DOHH2 (cell line): ENCODE data around the gene CLIP3.

Experiments
- H3F3A ChIP-seq: fragments of 200-600 bp; sonication (generic), shearing (Covaris generic); 2 replicates; pipeline ENCODE4 v1.6.0; 2016; ENCODE audit warnings: antibody characterized with exemption, mild to moderate bottlenecking; ENCODE audit not compliant: control insufficient read depth, insufficient read depth
- H3K27ac ChIP-seq: fragments of 200-600 bp; sonication (generic); 2 replicates; pipeline ENCODE4 v1.5.1; 2014; ENCODE audit warnings: low read depth, mild to moderate bottlenecking, low read length, moderate library complexity
- H3K27me3 ChIP-seq: fragments of 200-600 bp; sonication (generic); 2 replicates; pipeline ENCODE4 v1.6.1; 2014; ENCODE audit warnings: mild to moderate bottlenecking, low read length, mixed read lengths; ENCODE audit not compliant: control insufficient read depth
- H3K36me3 ChIP-seq: fragments of 200-600 bp; sonication (generic); 2 replicates; pipeline ENCODE4 v1.6.1; 2014; ENCODE audit warnings: mild to moderate bottlenecking, low read length, moderate library complexity, mixed read lengths; ENCODE audit not compliant: control insufficient read depth
- H3K4me1 ChIP-seq: fragments of 200-600 bp; sonication (generic); 2 replicates; pipeline ENCODE4 v1.6.1; 2014; ENCODE audit warnings: mild to moderate bottlenecking, low read length, mixed read lengths; ENCODE audit not compliant: control insufficient read depth
- H3K4me2 ChIP-seq: fragments of 200-600 bp; sonication (generic); 2 replicates; pipeline ENCODE4 v1.6.0; 2014; ENCODE audit warnings: mild to moderate bottlenecking, low read length, moderate library complexity
- H3K4me3 ChIP-seq: fragments of 200-600 bp; sonication (generic); 2 replicates; pipeline ENCODE4 v1.5.1; 2014; ENCODE audit warnings: mild to moderate bottlenecking, low read length, mixed read lengths
- H3K79me2 ChIP-seq: fragments of 200-600 bp; sonication (generic); 2 replicates; pipeline ENCODE4 v1.6.1; 2014; ENCODE audit warnings: mild to moderate bottlenecking, low read length, mixed read lengths; ENCODE audit not compliant: control insufficient read depth
- H3K9me2 ChIP-seq: fragments of 200-600 bp; sonication (generic); replicated peaks from 2 replicates; pipeline ENCODE4 v1.6.1; 2014; ENCODE audit warnings: mild to moderate bottlenecking, low read length, mixed read lengths; ENCODE audit not compliant: control insufficient read depth
- H3K9me3 ChIP-seq: fragments of 200-600 bp; sonication (generic); 2 replicates; pipeline ENCODE4 v1.6.1; 2014; ENCODE audit warnings: antibody characterized with exemption, low read length, mixed read lengths; ENCODE audit not compliant: control insufficient read depth, insufficient read depth
- H4K20me1 ChIP-seq: fragments of 200-600 bp; sonication (generic); 2 replicates; pipeline ENCODE4 v1.6.0; 2014; ENCODE audit warnings: low read depth, mild to moderate bottlenecking, antibody characterized with exemption, low read length, moderate library complexity; ENCODE audit not compliant: control insufficient read depth, insufficient read depth
- EZH2phosphoT487 ChIP-seq: fragments of 200-600 bp; sonication (generic); IDR thresholded peaks from 2 replicates; pipeline ENCODE4 v1.6.1; 2017; ENCODE audit warnings: borderline replicate concordance, mild to moderate bottlenecking, antibody characterized with exemption, low read length, moderate library complexity, mixed read lengths
- TF ChIP-seq, protein P1 (sequence below): fragments of 200-600 bp; sonication (generic); IDR thresholded peaks from one replicate; pipeline ENCODE4 v1.5.1; 2014; ENCODE audit warnings: antibody characterized with exemption, mild to moderate bottlenecking, low read depth, low read length; ENCODE audit not compliant: poor library complexity, severe bottlenecking

Gene CLIP3

DNA sequence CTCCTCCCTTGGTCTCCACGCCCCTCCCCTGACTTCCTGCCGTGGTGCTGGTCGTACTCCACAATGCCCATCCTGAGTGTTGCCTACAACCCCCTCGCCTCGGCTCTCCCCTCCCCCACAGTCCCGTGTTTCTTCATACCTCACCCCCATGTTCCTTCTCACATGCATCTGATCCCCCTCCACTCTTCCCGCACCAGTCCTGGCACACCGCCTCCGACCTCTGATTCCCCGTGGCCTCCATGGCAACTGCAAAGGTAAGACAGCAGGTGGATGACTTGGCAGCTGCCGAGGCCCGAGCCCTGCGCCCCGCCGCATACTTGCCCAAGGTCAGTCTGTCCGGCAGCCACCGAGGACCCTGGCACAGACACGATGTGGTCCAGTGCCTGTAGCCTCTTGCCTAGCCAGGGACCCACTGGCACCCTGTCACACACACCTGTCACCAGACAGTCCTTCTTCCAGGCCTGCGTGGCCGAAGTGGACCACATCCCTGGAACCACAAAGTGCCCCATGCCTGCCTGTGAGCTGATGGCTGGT, 53.8 kb downstream of the CLIP3 start:
- H3K4me3 ChIP-seq = no peak overlapping the region
- H3K36me3 ChIP-seq = no peaks in the 10 kb centered on the region
- H3K79me2 ChIP-seq = no peaks in the 10 kb centered on the region
- peaks cover 8% of the 10 kb centered on the region; the same call in 1 of the 2 replicates for H3K27me3 ChIP-seq
- H3K4me2 ChIP-seq = no peak overlapping the region
- no peaks in the 10 kb centered on the region for H3K9me2 ChIP-seq
- no peaks in the 10 kb centered on the region for H3K4me1 ChIP-seq
- no peaks in the 10 kb centered on the region for H3K9me3 ChIP-seq
- no peak overlapping the region for H3K27ac ChIP-seq
- H4K20me1 ChIP-seq = no peaks in the 10 kb centered on the region
- no peaks in the 10 kb centered on the region for H3F3A ChIP-seq
- TF ChIP-seq, protein P1, sequence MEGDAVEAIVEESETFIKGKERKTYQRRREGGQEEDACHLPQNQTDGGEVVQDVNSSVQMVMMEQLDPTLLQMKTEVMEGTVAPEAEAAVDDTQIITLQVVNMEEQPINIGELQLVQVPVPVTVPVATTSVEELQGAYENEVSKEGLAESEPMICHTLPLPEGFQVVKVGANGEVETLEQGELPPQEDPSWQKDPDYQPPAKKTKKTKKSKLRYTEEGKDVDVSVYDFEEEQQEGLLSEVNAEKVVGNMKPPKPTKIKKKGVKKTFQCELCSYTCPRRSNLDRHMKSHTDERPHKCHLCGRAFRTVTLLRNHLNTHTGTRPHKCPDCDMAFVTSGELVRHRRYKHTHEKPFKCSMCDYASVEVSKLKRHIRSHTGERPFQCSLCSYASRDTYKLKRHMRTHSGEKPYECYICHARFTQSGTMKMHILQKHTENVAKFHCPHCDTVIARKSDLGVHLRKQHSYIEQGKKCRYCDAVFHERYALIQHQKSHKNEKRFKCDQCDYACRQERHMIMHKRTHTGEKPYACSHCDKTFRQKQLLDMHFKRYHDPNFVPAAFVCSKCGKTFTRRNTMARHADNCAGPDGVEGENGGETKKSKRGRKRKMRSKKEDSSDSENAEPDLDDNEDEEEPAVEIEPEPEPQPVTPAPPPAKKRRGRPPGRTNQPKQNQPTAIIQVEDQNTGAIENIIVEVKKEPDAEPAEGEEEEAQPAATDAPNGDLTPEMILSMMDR = no peak
- no peak for TF ChIP-seq EZH2phosphoT487

DNA sequence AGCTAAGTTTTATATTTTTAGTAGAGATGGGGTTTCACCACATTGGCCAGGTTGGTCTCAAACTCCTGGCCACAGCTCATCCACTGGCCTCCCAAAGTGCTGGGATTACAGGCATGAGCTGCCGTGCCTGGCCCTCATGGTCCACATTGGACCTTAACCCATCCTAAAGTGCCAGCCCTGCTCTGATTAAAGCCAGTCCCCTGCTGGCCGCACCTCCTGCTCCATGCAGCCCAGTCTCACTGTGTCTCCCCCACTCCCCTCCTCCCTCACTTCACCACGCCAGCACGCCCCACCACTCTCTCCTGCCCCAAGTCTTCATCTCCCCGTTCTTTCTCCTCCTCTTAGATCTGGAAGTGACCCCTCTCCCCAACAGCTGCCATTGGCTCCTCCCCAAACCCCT, 54.4 kb downstream of the CLIP3 start:
- no peak for TF ChIP-seq EZH2phosphoT487
- TF ChIP-seq, protein P1 = no peak
- Histone ChIP-seq H3K79me2 (no peaks in the 10 kb centered on the region), H3K4me1 (no peaks in the 10 kb centered on the region), H3K27ac (no peak overlapping the region), H3K9me3 (no peaks in the 10 kb centered on the region), H3K36me3 (no peaks in the 10 kb centered on the region), H3K9me2 (no peaks in the 10 kb centered on the region), H3K4me3 (no peak overlapping the region), H3K4me2 (no peak overlapping the region), H4K20me1 (no peaks in the 10 kb centered on the region), H3F3A (no peaks in the 10 kb centered on the region), H3K27me3 (peaks cover 8% of the 10 kb centered on the region; the same call in 1 of the 2 replicates)

DNA sequence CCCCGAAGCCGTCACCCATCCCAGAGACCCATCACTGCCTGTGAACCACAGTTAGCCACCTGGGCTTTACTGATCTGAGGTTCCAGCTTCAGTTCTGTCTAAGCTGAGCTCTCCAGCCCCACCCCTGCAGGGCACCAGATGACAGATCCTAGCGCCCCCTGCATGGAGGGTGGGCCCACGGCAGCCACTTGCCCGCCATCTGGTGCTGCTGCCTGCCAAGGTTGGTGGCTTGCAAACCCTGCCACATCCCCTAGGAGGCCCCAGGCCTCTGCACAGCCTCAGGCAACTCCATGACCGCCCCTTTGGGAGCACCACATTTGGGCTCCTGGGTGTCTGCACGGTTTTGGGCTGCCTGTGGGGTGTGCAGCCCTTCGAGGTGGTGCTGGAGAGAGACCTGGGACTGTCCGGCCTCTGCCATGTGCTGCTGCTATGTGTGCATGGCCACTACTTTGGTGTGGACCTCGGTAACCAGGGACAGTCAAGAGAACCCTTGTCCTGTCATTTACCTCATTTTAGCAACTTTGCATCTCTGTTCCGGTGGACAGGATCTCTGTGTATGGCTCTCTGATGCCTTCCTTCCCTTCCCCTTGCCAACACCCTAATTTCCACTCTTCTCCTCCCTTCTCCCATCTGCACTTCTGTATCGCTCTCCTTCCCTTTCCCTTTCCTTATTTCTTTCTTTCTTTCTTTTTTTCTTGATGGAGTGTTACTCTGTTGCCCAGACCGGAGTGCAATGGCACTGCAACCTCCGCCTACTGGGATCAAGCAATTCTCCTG, 55.0 kb downstream of the CLIP3 start:
- Histone ChIP-seq H3K27ac (no peak overlapping the region), H3K9me3 (no peaks in the 10 kb centered on the region), H3F3A (no peaks in the 10 kb centered on the region), H3K4me1 (no peaks in the 10 kb centered on the region), H3K27me3 (peaks cover 5% of the 10 kb centered on the region; the same call in 1 of the 2 replicates), H3K4me2 (no peak overlapping the region), H3K36me3 (no peaks in the 10 kb centered on the region), H4K20me1 (no peaks in the 10 kb centered on the region), H3K79me2 (no peaks in the 10 kb centered on the region), H3K9me2 (no peaks in the 10 kb centered on the region), H3K4me3 (no peak overlapping the region)
- TF ChIP-seq, protein P1 = peak; percentile 90
- no peak for TF ChIP-seq EZH2phosphoT487
